GM20000 (cell line): Measurements from ENCODE around the gene ADRM1.

ENCODE experiments used
- DNase-seq: peaks from one replicate; pipeline ENCODE4 v3.0.0; 2012; ENCODE audit warnings: low spot score
- TF ChIP-seq, protein P1 (sequence below): IDR thresholded peaks from 2 replicates; pipeline ENCODE4 v1.5.1; 2012; ENCODE audit warnings: mild to moderate bottlenecking, control low read depth; ENCODE audit errors: extremely low read depth, missing control alignments

Gene ADRM1

GRCh38 chr20:62356589-62357186 is 53.9 kb downstream of the ADRM1 start:
- no peak for DNase-seq
- TF ChIP-seq, protein P1, sequence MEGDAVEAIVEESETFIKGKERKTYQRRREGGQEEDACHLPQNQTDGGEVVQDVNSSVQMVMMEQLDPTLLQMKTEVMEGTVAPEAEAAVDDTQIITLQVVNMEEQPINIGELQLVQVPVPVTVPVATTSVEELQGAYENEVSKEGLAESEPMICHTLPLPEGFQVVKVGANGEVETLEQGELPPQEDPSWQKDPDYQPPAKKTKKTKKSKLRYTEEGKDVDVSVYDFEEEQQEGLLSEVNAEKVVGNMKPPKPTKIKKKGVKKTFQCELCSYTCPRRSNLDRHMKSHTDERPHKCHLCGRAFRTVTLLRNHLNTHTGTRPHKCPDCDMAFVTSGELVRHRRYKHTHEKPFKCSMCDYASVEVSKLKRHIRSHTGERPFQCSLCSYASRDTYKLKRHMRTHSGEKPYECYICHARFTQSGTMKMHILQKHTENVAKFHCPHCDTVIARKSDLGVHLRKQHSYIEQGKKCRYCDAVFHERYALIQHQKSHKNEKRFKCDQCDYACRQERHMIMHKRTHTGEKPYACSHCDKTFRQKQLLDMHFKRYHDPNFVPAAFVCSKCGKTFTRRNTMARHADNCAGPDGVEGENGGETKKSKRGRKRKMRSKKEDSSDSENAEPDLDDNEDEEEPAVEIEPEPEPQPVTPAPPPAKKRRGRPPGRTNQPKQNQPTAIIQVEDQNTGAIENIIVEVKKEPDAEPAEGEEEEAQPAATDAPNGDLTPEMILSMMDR: no peak

DNA sequence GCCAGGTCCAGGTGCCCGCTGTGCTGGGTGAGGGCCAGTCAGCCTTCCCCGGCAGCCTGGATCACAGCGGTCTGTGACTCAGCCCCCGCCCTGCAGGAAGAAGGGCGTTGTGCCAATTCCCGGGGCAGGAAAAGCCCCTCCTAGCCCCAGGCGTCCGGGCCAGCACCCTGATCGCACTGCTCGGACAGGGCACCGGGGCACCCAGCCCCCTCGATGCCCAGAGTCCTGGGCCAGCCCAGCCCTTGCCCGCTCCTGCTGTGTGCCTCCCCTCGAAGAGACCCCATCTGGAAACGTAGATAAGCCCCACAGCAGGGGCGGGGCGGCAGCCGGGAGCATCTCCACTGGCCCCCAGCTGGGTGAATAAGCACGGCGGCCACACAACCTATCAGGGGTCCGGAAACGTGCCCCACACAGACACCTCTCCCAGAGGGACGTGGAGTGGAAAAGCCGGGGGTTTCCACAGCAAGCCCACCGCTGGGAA is 54.4 kb downstream of the ADRM1 start:
- TF ChIP-seq, protein P1: no peak
- no peak for DNase-seq

- TF ChIP-seq, protein P1: no peak
- DNase-seq: no peak
These were observed 54.9 kb downstream of the ADRM1 start for GRCh38 chr20:62357681-62358080.
